HepG2 (cell line): ENCODE data around the gene DNAJC5. TPM values are rescaled to one million over a fixed set of nuclear protein-coding genes. Genes with fewer than 3 reads are reported as not detected.
A peak's percentile ranks its signal among the peaks of the same experiment; 100 is the strongest.

Experiments
- AHDC1 ChIP-seq: sonication (generic); formaldehyde crosslinking; IDR thresholded peaks from 2 replicates; pipeline ENCODE4 v1.5.1; 2020; ENCODE audit warnings: mild to moderate bottlenecking, missing genetic modification reagents, borderline replicate concordance
- ARID3A ChIP-seq: IDR thresholded peaks from 2 replicates; pipeline ENCODE4 v1.6.1; 2012; ENCODE audit warnings: low read depth, low read length, improper control_type of control experiment
- BRCA1 ChIP-seq: sonication (generic); formaldehyde crosslinking; IDR thresholded peaks from 2 replicates; pipeline ENCODE4 v1.4.0; 2020; ENCODE audit warnings: missing genetic modification reagents
- MYNN ChIP-seq: sonication (generic); formaldehyde crosslinking; IDR thresholded peaks from 2 replicates; pipeline ENCODE4 v1.4.0; 2020; ENCODE audit warnings: mild to moderate bottlenecking, low read depth, missing genetic modification reagents
- PHF20 ChIP-seq: sonication (generic); formaldehyde crosslinking; IDR thresholded peaks from 2 replicates; pipeline ENCODE4 v1.5.0; 2020; ENCODE audit warnings: mild to moderate bottlenecking, missing genetic modification reagents
- PHF8 ChIP-seq: sonication (generic); formaldehyde crosslinking; IDR thresholded peaks from 2 replicates; pipeline ENCODE4 v1.5.0; 2020; ENCODE audit warnings: missing genetic modification reagents
- REPIN1 ChIP-seq: sonication (generic); formaldehyde crosslinking; IDR thresholded peaks from 2 replicates; pipeline ENCODE4 v1.8.0; 2022; ENCODE audit warnings: missing genetic modification reagents, low read depth, mild to moderate bottlenecking, borderline replicate concordance
- TBP ChIP-seq: sonication (generic); formaldehyde crosslinking; IDR thresholded peaks from 2 replicates; pipeline ENCODE4 v1.5.0; 2020; ENCODE audit warnings: missing genetic modification reagents
- ZBTB14 ChIP-seq: sonication (generic); formaldehyde crosslinking; IDR thresholded peaks from 2 replicates; pipeline ENCODE4 v1.4.0; 2020; ENCODE audit warnings: missing genetic modification reagents
- ZBTB7B ChIP-seq: sonication (generic); formaldehyde crosslinking; IDR thresholded peaks from 2 replicates; pipeline ENCODE4 v1.4.0; 2020; ENCODE audit warnings: missing genetic modification reagents
- ZKSCAN1 ChIP-seq: fragments of 150-350 bp; IDR thresholded peaks from 2 replicates; pipeline ENCODE4 v1.6.1; 2014; ENCODE audit warnings: low read length
- ZNF362 ChIP-seq: sonication (generic); formaldehyde crosslinking; IDR thresholded peaks from 2 replicates; pipeline ENCODE4 v1.4.0; 2020; ENCODE audit warnings: missing genetic modification reagents, mild to moderate bottlenecking, borderline replicate concordance
- polyA plus RNA-seq, 8 experiments: library from polyadenylated mRNA; depleted of rRNA in 3 of 8; stranded (reverse) in 7 of 8; unstranded in 1 of 8; fragments of >200 nt; fragmentation: Illumina TruSeq in 4 of 8; extraction: Trizol in 4 of 8; gene quantifications; 2 replicates each; pipeline versions ENCODE4 v1.2.1 to v1.2.3, GENCODE V29; 2011 to 2016; ENCODE audit warnings: low read depth in 4 of 8, missing spikeins in 1 of 8, mixed read lengths in 1 of 8; ENCODE audit not compliant: insufficient read depth in 1 of 8
- total RNA-seq, 5 experiments: library from RNA; depleted of rRNA; stranded (reverse); fragments of >200 nt; fragmentation: Illumina TruSeq; extraction: Trizol; gene quantifications; 2 replicates each; pipeline ENCODE4 v1.2.3, GENCODE V29; 2016; ENCODE audit warnings: low read depth in 1 of 5
- TF ChIP-seq, protein P1 (sequence below): sonication (generic); formaldehyde crosslinking; IDR thresholded peaks from 2 replicates; pipeline ENCODE4 v1.5.1; 2020; ENCODE audit warnings: missing genetic modification reagents, mild to moderate bottlenecking, borderline replicate concordance
- TF ChIP-seq, protein P2 (sequence below): sonication (generic); formaldehyde crosslinking; IDR thresholded peaks from 2 replicates; pipeline ENCODE4 v1.5.0; 2020; ENCODE audit warnings: mild to moderate bottlenecking, missing genetic modification reagents

DNAJC5 gene
- total and polyA plus RNA-seq, 2 of the 13 experiments (the other 11 are each of a cell fraction or from before 2014, with no cell fraction given) = 42.8 to 64.5 TPM

- TF ChIP-seq, protein P1, sequence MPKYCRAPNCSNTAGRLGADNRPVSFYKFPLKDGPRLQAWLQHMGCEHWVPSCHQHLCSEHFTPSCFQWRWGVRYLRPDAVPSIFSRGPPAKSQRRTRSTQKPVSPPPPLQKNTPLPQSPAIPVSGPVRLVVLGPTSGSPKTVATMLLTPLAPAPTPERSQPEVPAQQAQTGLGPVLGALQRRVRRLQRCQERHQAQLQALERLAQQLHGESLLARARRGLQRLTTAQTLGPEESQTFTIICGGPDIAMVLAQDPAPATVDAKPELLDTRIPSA (CRISPR knock-in tag) = peak; percentile 93; the same call in 1 of the 2 replicates
- TF ChIP-seq ZBTB14 (CRISPR knock-in tag) = peak; percentile 83
- TF ChIP-seq ZNF362 (CRISPR knock-in tag) = peak; percentile 61; the same call in 1 of the 2 replicates
- TF ChIP-seq AHDC1 (CRISPR knock-in tag) = peak; percentile 58; the same call in 1 of the 2 replicates
- 0 out of 2 replicates have a peak, but pooled peaks have one; percentile 83 for TF ChIP-seq BRCA1
- peak; percentile 84 for TF ChIP-seq ARID3A
- TF ChIP-seq ZKSCAN1 = peak; percentile 52; the same call in 1 of the 2 replicates
- TF ChIP-seq, protein P2, sequence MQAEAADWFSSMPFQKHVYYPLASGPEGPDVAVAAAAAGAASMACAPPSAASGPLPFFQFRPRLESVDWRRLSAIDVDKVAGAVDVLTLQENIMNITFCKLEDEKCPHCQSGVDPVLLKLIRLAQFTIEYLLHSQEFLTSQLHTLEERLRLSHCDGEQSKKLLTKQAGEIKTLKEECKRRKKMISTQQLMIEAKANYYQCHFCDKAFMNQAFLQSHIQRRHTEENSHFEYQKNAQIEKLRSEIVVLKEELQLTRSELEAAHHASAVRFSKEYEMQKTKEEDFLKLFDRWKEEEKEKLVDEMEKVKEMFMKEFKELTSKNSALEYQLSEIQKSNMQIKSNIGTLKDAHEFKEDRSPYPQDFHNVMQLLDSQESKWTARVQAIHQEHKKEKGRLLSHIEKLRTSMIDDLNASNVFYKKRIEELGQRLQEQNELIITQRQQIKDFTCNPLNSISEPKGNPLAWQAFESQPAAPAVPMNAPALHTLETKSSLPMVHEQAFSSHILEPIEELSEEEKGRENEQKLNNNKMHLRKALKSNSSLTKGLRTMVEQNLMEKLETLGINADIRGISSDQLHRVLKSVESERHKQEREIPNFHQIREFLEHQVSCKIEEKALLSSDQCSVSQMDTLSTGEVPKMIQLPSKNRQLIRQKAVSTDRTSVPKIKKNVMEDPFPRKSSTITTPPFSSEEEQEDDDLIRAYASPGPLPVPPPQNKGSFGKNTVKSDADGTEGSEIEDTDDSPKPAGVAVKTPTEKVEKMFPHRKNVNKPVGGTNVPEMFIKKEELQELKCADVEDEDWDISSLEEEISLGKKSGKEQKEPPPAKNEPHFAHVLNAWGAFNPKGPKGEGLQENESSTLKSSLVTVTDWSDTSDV = peak; percentile 60; the same call in 1 of the 2 replicates
- peak; percentile 99 for TF ChIP-seq PHF8 (CRISPR knock-in tag)
- peak; percentile 86 for TF ChIP-seq MYNN
- peak; percentile 96 for TF ChIP-seq REPIN1 (CRISPR knock-in tag)
- TF ChIP-seq PHF20 (CRISPR knock-in tag) = peak; percentile 100
- peak; percentile 90 for TF ChIP-seq TBP (CRISPR knock-in tag)
- TF ChIP-seq ZBTB7B (CRISPR knock-in tag) = peak; percentile 98
Measured at GRCh38 chr20:63980806-63981728, 86.1 kb downstream of the DNAJC5 start, which contains the start of gene PRPF6 (continued).
